IPS-18a (cell line): ENCODE results near the gene VMO1.
A peak's percentile ranks its signal among the peaks of the same experiment; 100 is the strongest.

Experiments
- H3K27ac ChIP-seq: one replicate; pipeline ENCODE4 v1.5.1; 2013; ENCODE audit warnings: low read length
- H3K27me3 ChIP-seq: one replicate; pipeline ENCODE4 v1.6.1; 2013; ENCODE audit warnings: mild to moderate bottlenecking, low read length; ENCODE audit not compliant: control insufficient read depth, insufficient read depth
- H3K36me3 ChIP-seq: one replicate; pipeline ENCODE4 v1.6.1; 2013; ENCODE audit warnings: low read depth, low read length; ENCODE audit not compliant: control insufficient read depth
- H3K4me1 ChIP-seq: one replicate; pipeline ENCODE4 v1.6.1; 2013; ENCODE audit warnings: low read depth, low read length; ENCODE audit not compliant: control insufficient read depth
- H3K4me3 ChIP-seq: one replicate; pipeline ENCODE4 v1.5.1; 2013; ENCODE audit warnings: low read length
- H3K9ac ChIP-seq: one replicate; pipeline ENCODE4 v1.6.1; 2013; ENCODE audit warnings: mild to moderate bottlenecking, low read length, moderate library complexity
- H3K9me3 ChIP-seq: one replicate; pipeline ENCODE4 v1.6.1; 2013; ENCODE audit warnings: low read depth, low read length; ENCODE audit not compliant: control insufficient read depth

Gene VMO1

DNA sequence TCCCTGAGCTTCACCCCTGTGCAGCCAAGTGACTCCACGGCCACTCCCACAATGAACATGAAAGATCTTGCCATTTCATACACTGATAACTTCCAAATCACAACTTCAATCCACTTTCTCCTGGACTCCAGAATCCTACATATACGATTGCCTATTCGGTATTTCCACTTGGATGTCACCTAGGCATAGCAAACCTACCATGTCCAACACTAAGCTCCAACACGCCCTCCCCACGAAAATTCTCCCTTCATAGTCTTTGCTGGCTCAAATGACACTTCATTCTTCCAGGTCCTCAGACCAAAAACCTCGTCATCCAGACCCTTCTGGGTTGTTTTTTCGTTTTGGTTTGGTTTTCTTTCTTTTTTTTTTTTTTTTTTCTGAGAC is 4.5 kb upstream of the VMO1 start:
- Histone ChIP-seq H3K9ac (no peak overlapping the region), H3K27me3 (peaks cover 73% of the 10 kb centered on the region), H3K9me3 (no peaks in the 10 kb centered on the region), H3K4me3 (peak overlapping the region; percentile 73), H3K36me3 (no peaks in the 10 kb centered on the region), H3K27ac (no peak overlapping the region), H3K4me1 (no peaks in the 10 kb centered on the region)

DNA sequence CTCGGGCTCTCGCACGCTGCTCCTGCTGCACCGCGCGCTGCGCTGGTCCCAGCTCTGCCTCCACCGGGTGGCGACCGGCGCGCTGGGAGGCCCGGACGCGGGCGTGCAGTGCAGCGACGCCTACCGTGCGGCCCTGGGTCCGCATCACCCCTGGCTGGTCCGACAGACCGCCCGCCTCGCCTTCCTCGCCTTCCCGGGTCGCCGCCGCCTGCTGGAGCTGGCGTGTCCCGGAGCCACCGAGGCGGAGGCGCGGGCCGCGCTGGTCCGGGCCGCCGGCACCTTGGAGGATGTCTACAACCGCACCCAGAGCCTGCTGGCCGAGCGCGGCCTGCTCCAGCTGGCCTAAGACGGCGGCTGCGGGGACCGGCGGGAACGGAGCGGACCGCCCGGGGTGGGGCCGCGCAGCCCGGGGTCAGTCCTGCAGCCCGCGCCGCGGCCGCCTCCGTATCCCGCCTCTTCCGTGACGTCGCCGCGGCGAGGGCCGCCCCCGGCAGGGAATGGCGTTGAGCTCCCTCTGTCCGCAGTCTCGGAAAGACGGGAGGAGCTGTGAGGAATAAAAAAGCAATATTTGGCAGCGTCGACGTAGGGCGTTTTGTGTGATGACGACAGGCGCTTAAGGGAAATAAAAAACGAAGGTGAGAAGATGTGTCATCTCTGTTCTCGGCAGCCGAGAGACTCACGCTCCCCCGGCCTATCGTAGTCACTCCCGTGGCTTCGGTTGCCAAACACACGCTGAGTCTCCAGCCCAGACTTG is 4.0 kb upstream of the VMO1 start:
- Histone ChIP-seq H3K27ac (no peak overlapping the region), H3K9me3 (no peaks in the 10 kb centered on the region), H3K27me3 (peaks cover 74% of the 10 kb centered on the region)

GRCh38 chr17:4789701-4789950 is 3.5 kb upstream of the VMO1 start:
- H3K27me3 ChIP-seq: peaks cover 74% of the 10 kb centered on the region
- H3K9me3 ChIP-seq: no peaks in the 10 kb centered on the region
- no peaks in the 10 kb centered on the region for H3K4me1 ChIP-seq
- no peaks in the 10 kb centered on the region for H3K36me3 ChIP-seq
- H3K4me3 ChIP-seq: peak overlapping the region; percentile 73
- H3K27ac ChIP-seq: no peak overlapping the region
- no peak overlapping the region for H3K9ac ChIP-seq

More for the DNA sequence above, 4.0 kb upstream of the VMO1 start:
- no peaks in the 10 kb centered on the region for H3K4me1 ChIP-seq
- peak overlapping the region; percentile 73 for H3K4me3 ChIP-seq
- no peaks in the 10 kb centered on the region for H3K36me3 ChIP-seq
- peak overlapping the region; percentile 45 for H3K9ac ChIP-seq

DNA sequence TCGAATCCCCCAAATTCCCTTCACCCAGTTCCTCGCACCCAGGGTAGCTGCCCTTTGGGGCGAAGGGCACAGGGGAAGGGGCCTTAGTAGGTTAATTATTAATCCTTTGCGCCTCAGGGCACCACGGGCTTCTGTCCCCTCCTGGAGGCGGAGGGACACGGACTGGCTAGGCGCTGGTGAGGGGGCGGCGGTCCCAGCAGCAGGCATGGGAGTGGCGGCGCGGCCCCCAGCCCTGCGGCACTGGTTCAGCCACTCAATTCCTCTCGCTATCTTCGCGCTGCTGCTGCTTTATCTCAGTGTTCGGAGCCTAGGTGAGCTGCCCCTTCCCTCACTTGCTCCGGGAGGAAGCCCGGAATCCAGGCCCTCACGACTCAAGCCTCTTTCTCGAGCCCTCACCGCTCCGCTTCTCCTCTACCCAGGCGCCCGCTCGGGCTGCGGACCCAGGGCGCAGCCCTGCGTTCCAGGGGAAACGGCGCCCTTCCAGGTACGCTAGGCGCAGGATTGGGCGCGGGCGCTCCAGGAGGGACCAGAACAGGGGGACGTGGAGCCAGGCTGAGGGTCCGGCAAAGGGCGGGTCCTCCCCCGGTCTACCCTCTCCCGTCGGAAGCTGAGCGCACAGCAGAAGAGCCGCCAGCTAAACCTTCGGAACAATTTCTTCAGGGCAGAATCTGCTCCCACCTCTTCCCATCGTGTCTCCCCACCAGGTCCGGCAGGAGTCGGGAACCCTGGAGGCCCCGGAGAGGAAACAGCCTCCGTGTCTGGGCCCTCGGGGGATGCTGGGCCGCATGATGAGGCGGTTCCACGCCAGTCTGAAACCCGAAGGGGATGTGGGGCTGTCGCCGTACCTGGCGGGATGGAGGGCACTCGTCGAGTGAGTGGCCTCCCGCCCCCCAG is 2.9 kb upstream of the VMO1 start, which contains the start of gene GLTPD2:
TSS of gene GLTPD2 (plus strand) at position 158 of the 894 bp plus-strand sequence. CDS start at position 206, 48 bp downstream.
- H3K27ac ChIP-seq: no peak within 1 kb of the TSS
- H3K9me3 ChIP-seq: no peaks in the 10 kb centered on the region
- no peak within 1 kb of the TSS for H3K9ac ChIP-seq
- H3K27me3 ChIP-seq: peaks cover 74% of the 10 kb centered on the region
- no peaks in the 10 kb centered on the region for H3K36me3 ChIP-seq
- H3K4me1 ChIP-seq: no peaks in the 10 kb centered on the region
- peak within 1 kb of the TSS; percentile 73 for H3K4me3 ChIP-seq

- H3K27me3 ChIP-seq: peaks cover 75% of the 10 kb centered on the region
- no peaks in the 10 kb centered on the region for H3K9me3 ChIP-seq
- H3K4me3 ChIP-seq: peak overlapping the region; percentile 73
- H3K4me1 ChIP-seq: no peaks in the 10 kb centered on the region
- H3K9ac ChIP-seq: no peak overlapping the region
- no peaks in the 10 kb centered on the region for H3K36me3 ChIP-seq
- H3K27ac ChIP-seq: no peak overlapping the region
These were observed 2.1 kb upstream of the VMO1 start for GRCh38 chr17:4788159-4788806.

- H3K9ac ChIP-seq: no peak overlapping the region
- no peaks in the 10 kb centered on the region for H3K4me1 ChIP-seq
- H3K9me3 ChIP-seq: no peaks in the 10 kb centered on the region
- H3K27ac ChIP-seq: no peak overlapping the region
- no peak overlapping the region for H3K4me3 ChIP-seq
- H3K36me3 ChIP-seq: no peaks in the 10 kb centered on the region
- peaks cover 64% of the 10 kb centered on the region for H3K27me3 ChIP-seq
These were observed 352 bp upstream of the VMO1 start for GRCh38 chr17:4786516-4786915.

DNA sequence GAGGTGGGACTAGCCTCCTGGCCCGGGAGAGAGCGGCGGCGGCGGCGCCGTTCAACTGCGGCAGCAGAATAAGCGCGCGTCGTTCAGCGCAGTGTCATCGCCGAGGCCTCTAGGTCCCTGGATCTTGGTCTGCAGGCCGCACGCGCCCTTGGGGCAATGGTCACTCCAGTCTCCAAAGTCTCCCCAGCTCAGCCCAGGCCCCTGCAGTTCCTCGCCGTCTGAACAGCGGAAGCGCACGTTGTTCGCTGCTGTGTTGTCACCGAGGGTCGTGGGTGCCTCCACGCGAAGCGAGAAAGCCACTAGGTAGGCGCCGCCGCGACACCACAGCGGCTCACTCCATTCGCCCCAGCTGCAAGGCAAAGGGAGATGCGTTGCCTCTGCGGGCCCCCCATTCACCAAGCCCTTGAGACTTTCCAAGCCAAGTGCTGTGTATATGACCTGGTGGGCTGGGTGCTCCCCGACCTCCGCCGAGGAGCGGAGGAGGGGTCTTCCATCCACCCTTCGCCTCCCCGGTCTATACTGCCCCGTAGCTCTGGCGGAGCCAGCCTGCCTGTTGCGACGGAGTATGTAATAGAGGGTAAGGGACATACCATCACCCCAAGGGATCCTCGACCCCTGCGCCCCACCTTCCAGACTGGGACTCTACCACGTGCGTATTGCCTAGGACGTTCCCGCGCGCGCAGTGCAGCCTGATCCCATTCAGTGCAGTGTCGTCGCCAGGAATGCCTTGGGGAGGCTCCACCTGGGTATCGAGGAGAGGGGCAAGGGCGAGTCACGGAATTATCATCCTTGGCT is 656 bp downstream of the VMO1 start:
- no peak overlapping the region for H3K9ac ChIP-seq
- H3K36me3 ChIP-seq: no peaks in the 10 kb centered on the region
- H3K9me3 ChIP-seq: no peaks in the 10 kb centered on the region
- no peaks in the 10 kb centered on the region for H3K4me1 ChIP-seq
- no peak overlapping the region for H3K27ac ChIP-seq
- no peak overlapping the region for H3K4me3 ChIP-seq
- H3K27me3 ChIP-seq: peaks cover 54% of the 10 kb centered on the region

DNA sequence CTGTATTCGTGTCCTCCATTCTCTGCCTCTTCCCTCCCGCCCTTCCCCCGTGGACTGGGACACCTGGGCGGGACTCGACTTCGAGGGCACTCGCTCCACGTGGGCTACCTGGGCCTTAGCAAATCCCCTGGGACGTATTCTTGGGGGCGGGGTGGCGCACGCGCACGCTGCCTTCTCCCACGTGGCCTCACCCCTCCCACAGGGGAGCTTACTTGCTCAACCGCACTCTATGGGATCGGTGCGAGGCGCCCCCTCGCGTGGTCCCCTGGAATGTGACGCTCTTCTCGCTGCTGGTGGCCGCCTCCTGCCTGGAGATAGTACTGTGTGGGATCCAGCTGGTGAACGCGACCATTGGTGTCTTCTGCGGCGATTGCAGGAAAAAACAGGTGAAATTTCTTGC is 3.5 kb downstream of the VMO1 start:
- Histone ChIP-seq H3K9me3 (no peaks in the 10 kb centered on the region), H3K36me3 (no peaks in the 10 kb centered on the region), H3K27ac (no peak overlapping the region), H3K4me3 (no peak overlapping the region), H3K9ac (no peak overlapping the region), H3K4me1 (no peaks in the 10 kb centered on the region), H3K27me3 (peaks cover 26% of the 10 kb centered on the region)

DNA sequence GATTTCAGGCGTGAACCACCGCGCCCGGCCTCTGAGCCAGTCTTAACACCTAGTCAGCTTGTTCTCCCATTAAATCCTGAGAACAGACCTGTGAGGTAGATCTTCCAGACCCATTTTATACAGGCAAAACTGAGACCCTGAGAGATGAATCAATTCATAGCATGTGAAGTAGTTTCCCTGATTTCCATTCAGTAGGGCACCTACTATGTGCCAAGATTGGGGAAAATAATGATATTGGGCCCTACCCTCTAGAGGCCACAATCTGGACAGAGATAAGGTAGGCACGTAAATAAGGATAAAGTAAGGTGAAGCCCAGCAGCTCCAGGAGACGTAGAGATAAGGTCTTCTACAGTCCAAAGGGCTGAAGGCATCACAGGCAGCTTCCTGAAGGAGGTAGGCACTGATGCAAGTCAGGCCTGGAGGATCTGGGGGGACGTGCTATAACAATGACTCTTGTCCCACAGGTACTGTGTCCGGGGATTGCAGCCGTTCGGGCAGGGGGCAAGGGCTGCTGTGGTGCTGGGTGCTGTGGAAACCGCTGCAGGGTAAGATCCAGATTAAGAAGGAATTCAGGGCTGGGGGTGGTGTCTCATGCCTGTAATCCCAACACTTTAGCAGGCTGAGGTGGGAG is 5.7 kb downstream of the VMO1 start:
- H3K4me3 ChIP-seq: no peak overlapping the region
- no peak overlapping the region for H3K27ac ChIP-seq
- H3K27me3 ChIP-seq: peaks cover 5% of the 10 kb centered on the region

GRCh38 chr17:4777969-4778760 is 8.0 kb downstream of the VMO1 start:
- no peak overlapping the region for H3K4me3 ChIP-seq
- no peak overlapping the region for H3K27ac ChIP-seq
- no peaks in the 10 kb centered on the region for H3K4me1 ChIP-seq
- no peaks in the 10 kb centered on the region for H3K36me3 ChIP-seq
- no peaks in the 10 kb centered on the region for H3K9me3 ChIP-seq
- no peak overlapping the region for H3K9ac ChIP-seq
- peaks cover 3% of the 10 kb centered on the region for H3K27me3 ChIP-seq

More for the DNA sequence above, 5.7 kb downstream of the VMO1 start:
- no peaks in the 10 kb centered on the region for H3K36me3 ChIP-seq
- H3K4me1 ChIP-seq: no peaks in the 10 kb centered on the region
- no peak overlapping the region for H3K9ac ChIP-seq
- H3K9me3 ChIP-seq: no peaks in the 10 kb centered on the region
